K562 (cell line): Measurements from ENCODE around the gene AMH. TPM values are rescaled to one million over a fixed set of nuclear protein-coding genes. Genes with fewer than 3 reads are reported as not detected.
A peak's percentile ranks its signal among the peaks of the same experiment; 100 is the strongest.

Experiments
- KDM5B ChIP-seq: fragments of 200-600 bp; sonication (generic); IDR thresholded peaks from 2 replicates; pipeline ENCODE4 v1.6.1; 2012; ENCODE audit warnings: low read depth, mild to moderate bottlenecking, moderate library complexity, low read length, control low read depth, inconsistent platforms; ENCODE audit not compliant: insufficient replicate concordance
- MCM5 ChIP-seq: fragments of 450-650 bp; IDR thresholded peaks from 2 replicates; pipeline ENCODE4 v1.6.1; 2016; ENCODE audit warnings: low read depth
- PHF21A ChIP-seq: fragments of 450-650 bp; IDR thresholded peaks from 2 replicates; pipeline ENCODE4 v1.6.1; 2017; ENCODE audit warnings: low read depth, borderline replicate concordance
- RBM22 ChIP-seq: fragments of 200-400 bp; formaldehyde crosslinking; IDR thresholded peaks from 2 replicates; pipeline ENCODE4 v1.6.1; 2018; ENCODE audit warnings: low read length, low read depth; ENCODE audit not compliant: poor library complexity, severe bottlenecking
- ZNF165 ChIP-seq: fragments of 250-450 bp; sonication (Bioruptor Pico); IDR thresholded peaks from 2 replicates; pipeline ENCODE4 v1.4.0; 2020; ENCODE audit warnings: borderline replicate concordance
- ZNF212 ChIP-seq: fragments of 450-650 bp; formaldehyde crosslinking; IDR thresholded peaks from 2 replicates; pipeline ENCODE4 v1.4.0; 2020; ENCODE audit warnings: mild to moderate bottlenecking
- ZNF263 ChIP-seq: sonication (generic); formaldehyde crosslinking; IDR thresholded peaks from 2 replicates; pipeline ENCODE4 v1.8.0; 2022; ENCODE audit warnings: mild to moderate bottlenecking, missing genetic modification reagents, borderline replicate concordance
- polyA plus RNA-seq, 8 experiments: library from polyadenylated mRNA; depleted of rRNA in 4 of 8; stranded (reverse) in 5 of 8; unstranded in 3 of 8; fragments of >200 nt; fragmentation: Nextera tagmentation in 2 of 8; fragmentation: Illumina TruSeq in 1 of 8; extraction: Ambion mirVana in 2 of 8; extraction: Trizol in 1 of 8; gene quantifications; 2 replicates each; pipeline versions ENCODE4 v1.2.1 to v1.2.3, GENCODE V29; 2011 to 2014; ENCODE audit warnings: inconsistent platforms in 1 of 8, missing spikeins in 1 of 8
- total RNA-seq, 7 experiments: library from RNA; depleted of rRNA in 6 of 7; stranded (reverse); fragments of >200 nt in 6 of 7; fragmentation: Illumina TruSeq in 2 of 7; extraction: Trizol in 2 of 7; gene quantifications; 2 replicates each; pipeline versions ENCODE4 v1.2.1 to v1.2.3, GENCODE V29; 2011 to 2021; ENCODE audit warnings: low replicate concordance in 1 of 7
- TF ChIP-seq, protein P1 (sequence below): IDR thresholded peaks from 2 replicates; pipeline ENCODE4 v1.6.1; 2011; ENCODE audit not compliant: insufficient read length; ENCODE audit errors: extremely low read depth
- TF ChIP-seq, protein P2 (sequence below): fragments of 250-450 bp; sonication (Bioruptor Pico); IDR thresholded peaks from 2 replicates; pipeline ENCODE4 v1.4.0; 2020

AMH gene
- total and polyA plus RNA-seq, 9 of the 15 experiments (the other 6 are each of a cell fraction or from before 2014, with no cell fraction given): 0.29 to 27.4 (median 2.6) TPM; not detected in 2

DNA sequence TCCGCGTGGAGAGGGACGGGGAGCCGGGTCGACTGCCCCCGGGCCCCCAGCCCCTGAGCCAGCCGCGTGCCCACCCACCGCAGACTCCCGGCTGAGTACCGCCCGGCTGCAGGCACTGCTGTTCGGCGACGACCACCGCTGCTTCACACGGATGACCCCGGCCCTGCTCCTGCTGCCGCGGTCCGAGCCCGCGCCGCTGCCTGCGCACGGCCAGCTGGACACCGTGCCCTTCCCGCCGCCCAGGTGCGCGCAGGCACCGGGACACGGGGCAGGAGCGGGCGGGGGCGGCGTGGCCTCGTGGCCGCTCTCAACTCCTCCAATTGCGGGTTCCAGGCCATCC lies 1.6 kb downstream of the AMH start (continued):
- TF ChIP-seq RBM22 (peak; percentile 18), MCM5 (no peak), ZNF212 (CRISPR knock-in tag) (no peak), ZNF165 (CRISPR knock-in tag) (no peak), ZNF263 (CRISPR knock-in tag) (no peak), PHF21A (no peak), KDM5B (no peak)
- TF ChIP-seq, protein P1, sequence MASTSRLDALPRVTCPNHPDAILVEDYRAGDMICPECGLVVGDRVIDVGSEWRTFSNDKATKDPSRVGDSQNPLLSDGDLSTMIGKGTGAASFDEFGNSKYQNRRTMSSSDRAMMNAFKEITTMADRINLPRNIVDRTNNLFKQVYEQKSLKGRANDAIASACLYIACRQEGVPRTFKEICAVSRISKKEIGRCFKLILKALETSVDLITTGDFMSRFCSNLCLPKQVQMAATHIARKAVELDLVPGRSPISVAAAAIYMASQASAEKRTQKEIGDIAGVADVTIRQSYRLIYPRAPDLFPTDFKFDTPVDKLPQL: no peak
- TF ChIP-seq, protein P2, sequence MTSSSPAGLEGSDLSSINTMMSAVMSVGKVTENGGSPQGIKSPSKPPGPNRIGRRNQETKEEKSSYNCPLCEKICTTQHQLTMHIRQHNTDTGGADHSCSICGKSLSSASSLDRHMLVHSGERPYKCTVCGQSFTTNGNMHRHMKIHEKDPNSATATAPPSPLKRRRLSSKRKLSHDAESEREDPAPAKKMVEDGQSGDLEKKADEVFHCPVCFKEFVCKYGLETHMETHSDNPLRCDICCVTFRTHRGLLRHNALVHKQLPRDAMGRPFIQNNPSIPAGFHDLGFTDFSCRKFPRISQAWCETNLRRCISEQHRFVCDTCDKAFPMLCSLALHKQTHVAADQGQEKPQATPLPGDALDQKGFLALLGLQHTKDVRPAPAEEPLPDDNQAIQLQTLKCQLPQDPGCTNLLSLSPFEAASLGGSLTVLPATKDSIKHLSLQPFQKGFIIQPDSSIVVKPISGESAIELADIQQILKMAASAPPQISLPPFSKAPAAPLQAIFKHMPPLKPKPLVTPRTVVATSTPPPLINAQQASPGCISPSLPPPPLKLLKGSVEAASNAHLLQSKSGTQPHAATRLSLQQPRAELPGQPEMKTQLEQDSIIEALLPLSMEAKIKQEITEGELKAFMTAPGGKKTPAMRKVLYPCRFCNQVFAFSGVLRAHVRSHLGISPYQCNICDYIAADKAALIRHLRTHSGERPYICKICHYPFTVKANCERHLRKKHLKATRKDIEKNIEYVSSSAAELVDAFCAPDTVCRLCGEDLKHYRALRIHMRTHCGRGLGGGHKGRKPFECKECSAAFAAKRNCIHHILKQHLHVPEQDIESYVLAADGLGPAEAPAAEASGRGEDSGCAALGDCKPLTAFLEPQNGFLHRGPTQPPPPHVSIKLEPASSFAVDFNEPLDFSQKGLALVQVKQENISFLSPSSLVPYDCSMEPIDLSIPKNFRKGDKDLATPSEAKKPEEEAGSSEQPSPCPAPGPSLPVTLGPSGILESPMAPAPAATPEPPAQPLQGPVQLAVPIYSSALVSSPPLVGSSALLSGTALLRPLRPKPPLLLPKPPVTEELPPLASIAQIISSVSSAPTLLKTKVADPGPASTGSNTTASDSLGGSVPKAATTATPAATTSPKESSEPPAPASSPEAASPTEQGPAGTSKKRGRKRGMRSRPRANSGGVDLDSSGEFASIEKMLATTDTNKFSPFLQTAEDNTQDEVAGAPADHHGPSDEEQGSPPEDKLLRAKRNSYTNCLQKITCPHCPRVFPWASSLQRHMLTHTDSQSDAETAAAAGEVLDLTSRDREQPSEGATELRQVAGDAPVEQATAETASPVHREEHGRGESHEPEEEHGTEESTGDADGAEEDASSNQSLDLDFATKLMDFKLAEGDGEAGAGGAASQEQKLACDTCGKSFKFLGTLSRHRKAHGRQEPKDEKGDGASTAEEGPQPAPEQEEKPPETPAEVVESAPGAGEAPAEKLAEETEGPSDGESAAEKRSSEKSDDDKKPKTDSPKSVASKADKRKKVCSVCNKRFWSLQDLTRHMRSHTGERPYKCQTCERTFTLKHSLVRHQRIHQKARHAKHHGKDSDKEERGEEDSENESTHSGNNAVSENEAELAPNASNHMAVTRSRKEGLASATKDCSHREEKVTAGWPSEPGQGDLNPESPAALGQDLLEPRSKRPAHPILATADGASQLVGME (CRISPR knock-in tag): no peak
- TF ChIP-seq, all 486 proteins: peak for 4
